ENCODE data around the gene WWOX.

WWOX gene

DNA sequence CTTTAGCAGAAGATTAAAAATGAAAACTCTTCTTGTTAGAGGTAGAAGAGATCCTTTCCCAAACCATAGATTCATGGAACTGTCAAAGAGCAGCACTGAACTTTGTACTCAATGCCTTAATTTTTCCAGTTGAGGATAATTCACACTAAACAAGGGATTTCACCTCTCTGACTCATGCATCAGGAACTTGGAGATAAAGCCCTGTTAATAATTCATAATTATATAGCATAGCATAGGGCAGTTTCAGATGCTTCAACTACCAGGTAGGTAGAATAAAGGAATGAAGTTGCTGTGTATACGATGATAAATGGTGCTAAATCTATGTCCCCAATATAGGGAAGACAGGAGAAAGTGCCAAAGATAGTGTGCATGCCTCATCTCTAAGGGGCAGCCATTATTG lies 1050.7 kb downstream of the WWOX start:
- no peaks in the 10 kb centered on the region for H3K4me1 ChIP-seq (ENCODE audit: low read length)
- DNase-seq = no peak
- H3K27me3 ChIP-seq (replicated peaks; ENCODE audit: insufficient read depth, low read length) = no peaks in the 10 kb centered on the region
- no peak overlapping the region for H2AFZ ChIP-seq (ENCODE audit: low read length)
- no peaks in the 10 kb centered on the region for H3K79me2 ChIP-seq (ENCODE audit: low read length)
- H3K36me3 ChIP-seq (replicated peaks; ENCODE audit: insufficient read depth, low read length) = no peaks in the 10 kb centered on the region
- H3K27ac ChIP-seq (ENCODE audit: low read length) = no peak overlapping the region
- H3K4me2 ChIP-seq (ENCODE audit: low read depth, low read length) = no peak overlapping the region
- H4K20me1 ChIP-seq (ENCODE audit: insufficient read depth, low read length) = no peaks in the 10 kb centered on the region
- H3K4me3 ChIP-seq (ENCODE audit: low read length) = no peak overlapping the region
- no peaks in the 10 kb centered on the region for H3K9me2 ChIP-seq (replicated peaks; ENCODE audit: insufficient read depth, low read length)
- TF ChIP-seq EZH2 (optimal IDR thresholded peaks at IDR 0.05; ENCODE audit: low read depth, low read length) = no peak
- no peak for TF ChIP-seq CTCF (IDR thresholded peaks at IDR 0.05; ENCODE audit: low read length)
- no peak for TF ChIP-seq EZH2phosphoT487 (IDR thresholded peaks at IDR 0.05; ENCODE audit: low read length)
- no peak overlapping the region for H3K9ac ChIP-seq (ENCODE audit: low read length)
- no peaks in the 10 kb centered on the region for H3F3A ChIP-seq (ENCODE audit: insufficient read depth, low read length)
- H3K9me3 ChIP-seq (replicated peaks; ENCODE audit: insufficient read depth, low read length) = no peaks in the 10 kb centered on the region

GRCh38 chr16:79150632-79151310 lies 1051.3 kb downstream of the WWOX start:
- Histone ChIP-seq H3K4me1 (ENCODE audit: low read length) (no peaks in the 10 kb centered on the region), H3K9ac (ENCODE audit: low read length) (no peak overlapping the region), H2AFZ (ENCODE audit: low read length) (no peak overlapping the region), H3K9me3 (replicated peaks; ENCODE audit: insufficient read depth, low read length) (no peaks in the 10 kb centered on the region), H3K27me3 (replicated peaks; ENCODE audit: insufficient read depth, low read length) (no peaks in the 10 kb centered on the region), H3K27ac (ENCODE audit: low read length) (no peak overlapping the region), H4K20me1 (ENCODE audit: insufficient read depth, low read length) (no peaks in the 10 kb centered on the region), H3K9me2 (replicated peaks; ENCODE audit: insufficient read depth, low read length) (no peaks in the 10 kb centered on the region), H3K79me2 (ENCODE audit: low read length) (no peaks in the 10 kb centered on the region), H3K36me3 (replicated peaks; ENCODE audit: insufficient read depth, low read length) (no peaks in the 10 kb centered on the region), H3K4me2 (ENCODE audit: low read depth, low read length) (no peak overlapping the region), H3K4me3 (ENCODE audit: low read length) (no peak overlapping the region), H3F3A (ENCODE audit: insufficient read depth, low read length) (no peaks in the 10 kb centered on the region)
- TF ChIP-seq EZH2phosphoT487 (IDR thresholded peaks at IDR 0.05; ENCODE audit: low read length) = no peak
- DNase-seq = no peak

DNA sequence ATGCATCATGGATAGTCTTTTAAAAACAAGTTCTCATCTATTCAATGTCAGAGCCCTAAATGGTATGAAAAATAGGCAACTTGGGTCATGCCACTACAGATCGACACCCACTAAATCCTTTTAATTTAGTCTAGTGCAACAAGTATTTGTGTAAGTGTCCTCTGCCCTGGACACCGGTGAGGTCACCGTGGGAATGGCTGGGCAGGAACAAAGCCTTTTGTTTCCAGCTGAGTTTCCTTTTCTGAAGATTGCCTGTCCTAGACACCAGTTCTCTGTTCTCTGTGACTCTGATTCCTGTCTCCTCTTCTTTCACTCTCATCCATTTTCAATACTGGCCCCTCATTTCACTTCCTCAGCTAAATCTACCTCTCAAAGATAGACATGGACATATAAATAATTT lies 1054.6 kb downstream of the WWOX start:
- Histone ChIP-seq H4K20me1 (ENCODE audit: insufficient read depth, low read length) (no peaks in the 10 kb centered on the region), H2AFZ (ENCODE audit: low read length) (no peak overlapping the region), H3K4me2 (ENCODE audit: low read depth, low read length) (no peak overlapping the region), H3F3A (ENCODE audit: insufficient read depth, low read length) (no peaks in the 10 kb centered on the region), H3K9ac (ENCODE audit: low read length) (no peak overlapping the region), H3K9me2 (replicated peaks; ENCODE audit: insufficient read depth, low read length) (no peaks in the 10 kb centered on the region), H3K79me2 (ENCODE audit: low read length) (no peaks in the 10 kb centered on the region), H3K9me3 (replicated peaks; ENCODE audit: insufficient read depth, low read length) (no peaks in the 10 kb centered on the region), H3K4me3 (ENCODE audit: low read length) (no peak overlapping the region), H3K4me1 (ENCODE audit: low read length) (no peaks in the 10 kb centered on the region), H3K27me3 (replicated peaks; ENCODE audit: insufficient read depth, low read length) (no peaks in the 10 kb centered on the region), H3K36me3 (replicated peaks; ENCODE audit: insufficient read depth, low read length) (no peaks in the 10 kb centered on the region), H3K27ac (ENCODE audit: low read length) (no peak overlapping the region)
- no peak for TF ChIP-seq EZH2 (optimal IDR thresholded peaks at IDR 0.05; ENCODE audit: low read depth, low read length)
- TF ChIP-seq CTCF (IDR thresholded peaks at IDR 0.05; ENCODE audit: low read length) = no peak
- TF ChIP-seq EZH2phosphoT487 (IDR thresholded peaks at IDR 0.05; ENCODE audit: low read length) = no peak
- DNase-seq = no peak

DNA sequence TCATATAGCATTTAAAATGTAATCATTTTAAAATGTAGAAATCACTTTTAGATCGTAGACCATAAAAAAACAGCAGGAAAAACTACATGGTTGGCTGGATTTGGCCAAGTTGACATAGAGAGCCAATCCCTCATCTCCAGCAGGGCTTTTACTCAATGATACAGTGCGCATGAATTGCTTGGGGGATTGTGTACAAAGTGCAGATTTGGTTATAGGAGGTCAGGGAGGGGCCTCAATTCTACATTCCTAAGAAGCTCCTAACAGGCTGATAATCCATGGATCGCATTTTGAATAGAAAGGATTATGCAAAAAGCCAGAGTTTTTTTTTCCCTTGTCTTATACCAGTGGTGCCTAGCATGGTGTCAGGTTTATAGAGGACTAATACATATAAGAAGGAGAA lies 1056.0 kb downstream of the WWOX start:
- Histone ChIP-seq H3K27me3 (replicated peaks; ENCODE audit: insufficient read depth, low read length) (no peaks in the 10 kb centered on the region), H3K9me3 (replicated peaks; ENCODE audit: insufficient read depth, low read length) (no peaks in the 10 kb centered on the region), H3K4me3 (ENCODE audit: low read length) (no peak overlapping the region), H3K9me2 (replicated peaks; ENCODE audit: insufficient read depth, low read length) (no peaks in the 10 kb centered on the region), H3K4me1 (ENCODE audit: low read length) (no peaks in the 10 kb centered on the region), H3K36me3 (replicated peaks; ENCODE audit: insufficient read depth, low read length) (no peaks in the 10 kb centered on the region), H3K4me2 (ENCODE audit: low read depth, low read length) (no peak overlapping the region), H3K79me2 (ENCODE audit: low read length) (no peaks in the 10 kb centered on the region), H4K20me1 (ENCODE audit: insufficient read depth, low read length) (no peaks in the 10 kb centered on the region), H3F3A (ENCODE audit: insufficient read depth, low read length) (no peaks in the 10 kb centered on the region), H2AFZ (ENCODE audit: low read length) (no peak overlapping the region), H3K27ac (ENCODE audit: low read length) (no peak overlapping the region), H3K9ac (ENCODE audit: low read length) (no peak overlapping the region)
- TF ChIP-seq CTCF (IDR thresholded peaks at IDR 0.05; ENCODE audit: low read length) (no peak), EZH2phosphoT487 (IDR thresholded peaks at IDR 0.05; ENCODE audit: low read length) (no peak), EZH2 (optimal IDR thresholded peaks at IDR 0.05; ENCODE audit: low read depth, low read length) (no peak)
- no peak for DNase-seq

All from MM.1S (cell line).